ENCODE results near the gene PTPN20.

Gene PTPN20

DNA sequence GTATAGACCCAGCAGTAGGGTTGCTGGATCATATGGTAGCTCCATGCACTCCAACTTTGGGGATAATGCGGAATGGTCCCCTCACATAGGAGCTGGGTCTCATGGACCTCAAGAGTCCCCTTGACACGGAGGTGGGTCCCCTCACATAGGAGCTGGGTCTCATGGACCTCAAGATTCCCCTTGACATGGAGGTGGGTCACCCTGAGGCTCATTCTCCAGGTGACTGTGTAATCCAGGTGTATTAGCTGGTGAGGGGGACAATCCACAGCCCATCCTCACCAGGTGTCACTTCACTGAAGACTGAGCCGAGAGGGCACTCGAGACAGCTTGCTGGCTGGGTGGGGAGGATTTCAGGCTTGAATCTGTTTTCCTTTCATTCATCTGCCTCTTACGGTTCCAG, 121.9 kb downstream of the PTPN20 start:
- DNase-seq (ENCODE audit: low read depth in 1 of 2, low spot score in 1 of 2), result no peak
- Histone ChIP-seq H3K4me3 (replicated peaks; ENCODE audit: insufficient read depth, low read length) (no peak overlapping the region), H3K27ac (replicated peaks) (no peak overlapping the region), H3K27me3 (ENCODE audit: insufficient read depth, poor library complexity, severe bottlenecking) (peaks cover 5% of the 10 kb centered on the region)
- TF ChIP-seq, protein P1, sequence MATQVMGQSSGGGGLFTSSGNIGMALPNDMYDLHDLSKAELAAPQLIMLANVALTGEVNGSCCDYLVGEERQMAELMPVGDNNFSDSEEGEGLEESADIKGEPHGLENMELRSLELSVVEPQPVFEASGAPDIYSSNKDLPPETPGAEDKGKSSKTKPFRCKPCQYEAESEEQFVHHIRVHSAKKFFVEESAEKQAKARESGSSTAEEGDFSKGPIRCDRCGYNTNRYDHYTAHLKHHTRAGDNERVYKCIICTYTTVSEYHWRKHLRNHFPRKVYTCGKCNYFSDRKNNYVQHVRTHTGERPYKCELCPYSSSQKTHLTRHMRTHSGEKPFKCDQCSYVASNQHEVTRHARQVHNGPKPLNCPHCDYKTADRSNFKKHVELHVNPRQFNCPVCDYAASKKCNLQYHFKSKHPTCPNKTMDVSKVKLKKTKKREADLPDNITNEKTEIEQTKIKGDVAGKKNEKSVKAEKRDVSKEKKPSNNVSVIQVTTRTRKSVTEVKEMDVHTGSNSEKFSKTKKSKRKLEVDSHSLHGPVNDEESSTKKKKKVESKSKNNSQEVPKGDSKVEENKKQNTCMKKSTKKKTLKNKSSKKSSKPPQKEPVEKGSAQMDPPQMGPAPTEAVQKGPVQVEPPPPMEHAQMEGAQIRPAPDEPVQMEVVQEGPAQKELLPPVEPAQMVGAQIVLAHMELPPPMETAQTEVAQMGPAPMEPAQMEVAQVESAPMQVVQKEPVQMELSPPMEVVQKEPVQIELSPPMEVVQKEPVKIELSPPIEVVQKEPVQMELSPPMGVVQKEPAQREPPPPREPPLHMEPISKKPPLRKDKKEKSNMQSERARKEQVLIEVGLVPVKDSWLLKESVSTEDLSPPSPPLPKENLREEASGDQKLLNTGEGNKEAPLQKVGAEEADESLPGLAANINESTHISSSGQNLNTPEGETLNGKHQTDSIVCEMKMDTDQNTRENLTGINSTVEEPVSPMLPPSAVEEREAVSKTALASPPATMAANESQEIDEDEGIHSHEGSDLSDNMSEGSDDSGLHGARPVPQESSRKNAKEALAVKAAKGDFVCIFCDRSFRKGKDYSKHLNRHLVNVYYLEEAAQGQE (IDR thresholded peaks at IDR 0.05; ENCODE audit: insufficient replicate concordance, low read depth), result no peak
- no peak for TF ChIP-seq SPI1 (IDR thresholded peaks at IDR 0.05; ENCODE audit: borderline replicate concordance, low read depth)
- TF ChIP-seq POLR2AphosphoS5 (IDR thresholded peaks at IDR 0.05; ENCODE audit: low read depth), result no peak
- TF ChIP-seq, protein P2, sequence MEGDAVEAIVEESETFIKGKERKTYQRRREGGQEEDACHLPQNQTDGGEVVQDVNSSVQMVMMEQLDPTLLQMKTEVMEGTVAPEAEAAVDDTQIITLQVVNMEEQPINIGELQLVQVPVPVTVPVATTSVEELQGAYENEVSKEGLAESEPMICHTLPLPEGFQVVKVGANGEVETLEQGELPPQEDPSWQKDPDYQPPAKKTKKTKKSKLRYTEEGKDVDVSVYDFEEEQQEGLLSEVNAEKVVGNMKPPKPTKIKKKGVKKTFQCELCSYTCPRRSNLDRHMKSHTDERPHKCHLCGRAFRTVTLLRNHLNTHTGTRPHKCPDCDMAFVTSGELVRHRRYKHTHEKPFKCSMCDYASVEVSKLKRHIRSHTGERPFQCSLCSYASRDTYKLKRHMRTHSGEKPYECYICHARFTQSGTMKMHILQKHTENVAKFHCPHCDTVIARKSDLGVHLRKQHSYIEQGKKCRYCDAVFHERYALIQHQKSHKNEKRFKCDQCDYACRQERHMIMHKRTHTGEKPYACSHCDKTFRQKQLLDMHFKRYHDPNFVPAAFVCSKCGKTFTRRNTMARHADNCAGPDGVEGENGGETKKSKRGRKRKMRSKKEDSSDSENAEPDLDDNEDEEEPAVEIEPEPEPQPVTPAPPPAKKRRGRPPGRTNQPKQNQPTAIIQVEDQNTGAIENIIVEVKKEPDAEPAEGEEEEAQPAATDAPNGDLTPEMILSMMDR (IDR thresholded peaks at IDR 0.05; ENCODE audit: insufficient read depth, low read length), result no peak
- TF ChIP-seq GABPA (IDR thresholded peaks at IDR 0.05; ENCODE audit: low read depth), result no peak

DNA sequence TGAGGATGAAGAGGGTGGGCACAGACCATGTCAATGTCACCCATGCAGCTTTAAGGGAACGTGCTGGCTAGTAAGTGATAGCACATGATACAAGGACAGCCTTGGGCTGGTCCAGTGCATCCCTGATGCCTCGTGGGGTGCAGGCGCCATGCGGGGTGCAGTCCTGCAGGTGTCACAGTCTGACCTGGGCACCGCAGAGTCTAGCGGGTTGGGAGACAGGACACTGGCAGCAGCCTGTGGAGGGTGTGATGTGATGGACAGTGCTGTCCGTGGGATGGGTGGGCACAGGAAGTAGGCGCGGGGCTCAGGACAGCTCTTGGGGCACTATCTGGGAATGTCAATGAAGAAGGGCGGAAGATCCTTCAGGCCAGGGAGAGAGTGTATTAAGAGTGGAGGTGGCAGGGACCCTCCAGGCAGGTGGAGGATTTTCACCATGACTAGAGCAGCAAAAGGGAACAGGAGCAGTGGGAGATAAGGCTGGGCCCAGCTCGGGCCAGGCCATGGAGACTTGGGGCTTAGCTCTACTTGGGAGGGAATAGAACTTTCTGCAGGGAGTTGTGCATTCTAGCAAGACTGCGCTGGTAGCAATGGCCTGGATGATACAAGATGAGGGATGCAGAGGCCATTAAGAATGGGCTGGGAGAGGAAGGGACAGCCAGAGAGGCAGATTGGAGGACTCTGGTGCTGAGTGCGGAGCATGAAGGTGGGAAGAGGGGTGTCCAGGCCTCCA, 122.5 kb downstream of the PTPN20 start:
- TF ChIP-seq, protein P2 (IDR thresholded peaks at IDR 0.05; ENCODE audit: insufficient read depth, low read length), result no peak
- TF ChIP-seq SPI1 (IDR thresholded peaks at IDR 0.05; ENCODE audit: borderline replicate concordance, low read depth) (no peak), GABPA (IDR thresholded peaks at IDR 0.05; ENCODE audit: low read depth) (no peak), POLR2AphosphoS5 (IDR thresholded peaks at IDR 0.05; ENCODE audit: low read depth) (no peak)
- TF ChIP-seq, protein P1 (IDR thresholded peaks at IDR 0.05; ENCODE audit: insufficient replicate concordance, low read depth), result no peak
- H3K27me3 ChIP-seq (ENCODE audit: insufficient read depth, poor library complexity, severe bottlenecking), result peaks cover 5% of the 10 kb centered on the region
- H3K27ac ChIP-seq (replicated peaks), result no peak overlapping the region
- no peak overlapping the region for H3K4me3 ChIP-seq (replicated peaks; ENCODE audit: insufficient read depth, low read length)
- no peak for DNase-seq (ENCODE audit: low read depth in 1 of 2, low spot score in 1 of 2)

DNA sequence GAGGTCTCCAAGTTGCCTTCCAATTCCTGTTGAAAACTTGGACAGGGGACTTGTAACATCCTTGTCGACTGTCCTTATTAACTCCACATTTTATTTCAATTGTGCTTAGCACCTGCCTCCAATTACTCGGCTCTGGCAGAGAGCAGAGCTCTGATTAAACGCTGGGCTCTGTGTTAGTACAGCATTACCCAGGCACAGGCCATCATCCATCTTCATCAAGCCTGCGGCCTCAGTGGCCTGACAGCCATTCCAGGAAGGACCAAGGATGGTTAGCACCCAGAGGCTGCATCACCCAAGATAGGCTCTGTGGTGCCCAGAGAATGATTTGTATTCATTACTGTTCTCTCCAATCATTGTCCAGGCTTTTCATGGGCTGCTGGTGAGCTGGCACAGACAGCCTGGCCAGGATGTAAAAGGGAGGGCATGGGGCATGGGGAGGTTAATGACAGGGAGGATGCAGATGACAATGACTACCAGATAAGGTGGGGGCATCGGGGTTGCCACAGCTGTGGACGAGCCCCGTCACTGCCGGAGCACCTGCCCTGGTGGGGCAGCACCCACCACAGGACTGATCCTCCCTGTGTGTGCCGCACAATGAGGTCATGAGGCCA, 123.3 kb downstream of the PTPN20 start:
- DNase-seq (ENCODE audit: low read depth in 1 of 2, low spot score in 1 of 2), result no peak
- Histone ChIP-seq H3K27ac (replicated peaks) (no peak overlapping the region), H3K4me3 (replicated peaks; ENCODE audit: insufficient read depth, low read length) (no peak overlapping the region), H3K27me3 (ENCODE audit: insufficient read depth, poor library complexity, severe bottlenecking) (peaks cover 5% of the 10 kb centered on the region)
- TF ChIP-seq GABPA (IDR thresholded peaks at IDR 0.05; ENCODE audit: low read depth) (no peak), POLR2AphosphoS5 (IDR thresholded peaks at IDR 0.05; ENCODE audit: low read depth) (no peak), SPI1 (IDR thresholded peaks at IDR 0.05; ENCODE audit: borderline replicate concordance, low read depth) (no peak)
- TF ChIP-seq, protein P2 (IDR thresholded peaks at IDR 0.05; ENCODE audit: insufficient read depth, low read length), result no peak
- TF ChIP-seq, protein P1 (IDR thresholded peaks at IDR 0.05; ENCODE audit: insufficient replicate concordance, low read depth), result no peak

Data from HL-60 (cell line).